ENCODE data around the gene ZNF836.
A peak's percentile ranks its signal among the peaks of the same experiment; 100 is the strongest.
"Not testable (repeated sequence)": the region's sequence is repeated elsewhere in the genome, so short reads cannot be mapped to it uniquely, and the experiment has no call there.

ZNF836 gene

GRCh38 chr19:52171321-52172169 lies at the start of gene ZNF836:
Gene ZNF836, minus strand, starts transcription at chr19:52171621. Its CDS starts 3,549 bp downstream, at chr19:52168072.
- DNase-seq = peak; percentile 66 to 73

DNA sequence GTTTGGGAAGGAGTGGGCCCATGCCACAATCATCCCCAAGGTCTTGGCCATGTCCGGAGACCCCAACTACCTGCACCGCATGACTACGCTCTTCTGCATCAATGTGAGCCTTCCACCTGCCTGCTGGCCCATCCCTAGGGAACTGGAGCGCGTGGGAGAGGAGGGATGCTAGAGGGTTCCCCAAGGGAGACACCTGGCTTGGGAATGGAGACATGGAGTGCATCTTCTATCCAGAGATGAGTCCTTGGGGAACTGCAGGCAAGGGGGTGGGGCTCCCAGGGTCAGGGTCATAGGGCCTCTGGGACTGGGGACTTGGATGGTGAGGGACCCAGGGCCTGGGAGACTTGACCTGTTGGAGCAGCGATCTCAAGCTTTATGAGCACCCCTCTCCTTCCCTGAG lies 49.6 kb upstream of the ZNF836 start:
- DNase-seq = no peak

- no peak for DNase-seq
Measured at GRCh38 chr19:52219611-52220010, 48.2 kb upstream of the ZNF836 start.

DNA sequence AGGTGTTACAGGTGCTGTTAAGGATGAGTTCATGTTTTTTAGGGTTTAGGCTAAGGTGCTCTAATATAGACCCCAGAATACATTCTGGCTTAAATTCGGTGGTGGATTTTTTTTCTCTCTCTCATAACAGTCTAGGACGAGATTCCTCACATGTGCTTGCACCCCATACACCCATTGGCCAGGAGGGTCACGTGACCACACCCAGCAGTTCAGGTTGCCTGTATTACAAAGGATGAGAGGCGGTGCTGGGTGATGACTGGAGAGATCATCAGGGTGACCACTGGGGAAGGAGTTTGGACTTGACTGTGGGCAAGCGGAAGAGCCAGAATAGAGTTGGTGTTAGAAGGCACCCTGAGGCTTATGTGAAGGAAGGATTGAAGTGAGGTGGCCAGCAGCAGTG lies 46.2 kb upstream of the ZNF836 start:
- no peak for DNase-seq

GRCh38 chr19:52216401-52216800 lies 45.0 kb upstream of the ZNF836 start:
- no peak for DNase-seq

DNA sequence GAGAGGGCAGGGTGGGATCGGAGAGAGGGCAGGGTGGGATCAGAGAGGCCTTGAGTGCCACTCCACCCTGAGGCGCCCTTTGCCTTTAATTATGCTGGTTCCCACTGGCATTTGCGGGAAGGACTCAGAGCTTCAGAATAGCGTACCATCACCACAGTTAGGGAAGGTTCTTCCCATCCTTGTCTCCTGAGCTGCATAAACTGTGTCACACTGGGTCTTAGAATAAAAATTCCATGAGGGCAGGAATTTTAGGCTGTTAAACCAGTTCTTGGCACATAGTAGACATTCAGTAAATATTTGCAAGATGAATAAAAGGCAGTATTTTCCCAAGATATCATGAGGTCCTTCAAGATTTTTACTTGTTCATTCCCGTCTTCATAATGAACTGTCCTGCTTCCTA lies 42.8 kb upstream of the ZNF836 start:
- no peak for DNase-seq

- DNase-seq = no peak
Measured at GRCh38 chr19:52212572-52213255, 41.3 kb upstream of the ZNF836 start.

DNA sequence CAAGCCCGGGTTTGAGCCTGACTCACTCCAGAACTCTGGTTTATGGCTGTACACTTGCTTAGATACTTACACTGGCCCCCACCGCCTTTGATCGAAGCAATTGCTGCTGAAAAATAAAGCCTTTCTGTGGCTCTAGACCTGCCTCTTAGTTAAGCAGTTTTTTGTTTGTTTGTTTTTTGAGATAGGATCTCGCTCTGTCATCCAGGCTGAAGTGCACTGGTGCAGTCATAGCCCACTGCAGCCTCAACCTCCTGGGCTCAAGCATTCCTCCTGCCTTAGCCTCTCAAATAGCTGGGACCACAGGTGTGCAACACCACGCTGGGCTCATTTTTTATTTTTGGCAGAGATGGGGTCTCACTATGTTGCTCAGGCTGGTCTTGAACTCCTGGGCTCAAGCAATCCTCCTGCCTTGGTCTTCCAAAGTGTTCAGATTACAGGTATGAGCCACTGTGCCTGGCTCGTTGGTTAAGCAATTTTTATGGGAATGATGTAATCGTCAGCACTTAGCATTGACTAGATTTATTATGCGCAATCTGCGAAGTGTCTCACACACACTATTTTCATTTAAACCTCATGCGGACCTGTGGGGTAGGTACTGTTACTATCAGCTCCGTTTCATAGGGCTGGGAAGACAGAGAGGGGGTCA lies 40.6 kb upstream of the ZNF836 start:
- no peak for DNase-seq

DNA sequence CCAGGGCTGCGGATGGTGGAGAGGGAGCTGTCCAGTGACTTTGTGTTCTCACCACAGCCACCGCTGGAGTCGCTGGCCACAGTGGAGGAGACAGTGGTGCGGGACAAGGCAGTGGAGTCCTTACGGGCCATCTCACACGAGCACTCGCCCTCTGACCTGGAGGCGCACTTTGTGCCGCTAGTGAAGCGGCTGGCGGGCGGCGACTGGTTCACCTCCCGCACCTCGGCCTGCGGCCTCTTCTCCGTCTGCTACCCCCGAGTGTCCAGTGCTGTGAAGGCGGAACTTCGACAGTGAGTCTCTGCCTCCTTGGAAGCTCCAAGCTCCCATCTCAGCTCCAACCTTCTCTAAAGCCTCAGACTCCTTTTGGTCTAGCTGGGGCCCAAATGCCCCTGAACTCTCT lies 39.8 kb upstream of the ZNF836 start:
- DNase-seq = no peak

DNA sequence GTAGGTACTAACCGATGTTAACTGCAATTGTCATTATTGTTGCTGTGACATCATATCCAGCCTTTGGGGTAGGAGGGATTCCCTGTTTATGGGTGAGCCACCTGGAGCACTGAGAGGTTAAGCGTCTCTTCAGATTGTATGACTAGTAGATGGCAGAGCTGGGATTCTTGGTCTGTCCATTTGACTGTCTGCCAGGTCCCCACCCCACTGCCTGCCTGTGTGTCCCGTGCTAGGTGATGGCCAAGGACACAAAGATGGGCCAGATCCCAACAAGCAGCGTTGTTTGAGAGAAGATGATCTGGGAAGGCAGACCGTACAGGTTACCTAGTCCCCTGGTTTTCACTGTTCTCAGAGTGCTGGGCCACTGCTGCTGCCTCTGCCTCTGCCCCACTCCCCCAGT lies 35.1 kb upstream of the ZNF836 start:
- DNase-seq = no peak

- not testable (repeated sequence) for DNase-seq
Measured at GRCh38 chr19:52200755-52201391, 29.5 kb upstream of the ZNF836 start.

DNA sequence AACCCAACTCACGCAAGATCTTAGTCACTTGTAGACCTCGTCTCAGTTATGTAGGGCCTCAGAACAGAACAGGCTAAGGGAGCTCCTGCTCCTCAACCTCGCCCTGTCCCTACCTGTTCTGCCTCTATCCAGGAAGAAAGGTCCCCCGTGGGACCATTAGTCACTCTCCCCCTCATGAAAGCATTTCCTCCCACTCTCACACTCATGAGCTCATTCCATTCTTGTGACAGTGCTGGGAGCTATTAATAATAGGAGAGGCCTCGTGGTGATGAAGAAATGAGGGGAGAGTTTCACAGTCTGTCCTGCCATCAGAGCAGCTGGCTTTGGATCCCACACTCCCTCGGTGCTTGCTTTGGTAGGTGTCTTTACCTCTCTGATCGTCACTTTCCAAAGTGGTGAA lies 28.6 kb upstream of the ZNF836 start:
- no peak for DNase-seq

GRCh38 chr19:52198678-52199077 lies 27.3 kb upstream of the ZNF836 start:
- DNase-seq = no peak

- DNase-seq = no peak
Measured at GRCh38 chr19:52197964-52198363, 26.5 kb upstream of the ZNF836 start.

DNA sequence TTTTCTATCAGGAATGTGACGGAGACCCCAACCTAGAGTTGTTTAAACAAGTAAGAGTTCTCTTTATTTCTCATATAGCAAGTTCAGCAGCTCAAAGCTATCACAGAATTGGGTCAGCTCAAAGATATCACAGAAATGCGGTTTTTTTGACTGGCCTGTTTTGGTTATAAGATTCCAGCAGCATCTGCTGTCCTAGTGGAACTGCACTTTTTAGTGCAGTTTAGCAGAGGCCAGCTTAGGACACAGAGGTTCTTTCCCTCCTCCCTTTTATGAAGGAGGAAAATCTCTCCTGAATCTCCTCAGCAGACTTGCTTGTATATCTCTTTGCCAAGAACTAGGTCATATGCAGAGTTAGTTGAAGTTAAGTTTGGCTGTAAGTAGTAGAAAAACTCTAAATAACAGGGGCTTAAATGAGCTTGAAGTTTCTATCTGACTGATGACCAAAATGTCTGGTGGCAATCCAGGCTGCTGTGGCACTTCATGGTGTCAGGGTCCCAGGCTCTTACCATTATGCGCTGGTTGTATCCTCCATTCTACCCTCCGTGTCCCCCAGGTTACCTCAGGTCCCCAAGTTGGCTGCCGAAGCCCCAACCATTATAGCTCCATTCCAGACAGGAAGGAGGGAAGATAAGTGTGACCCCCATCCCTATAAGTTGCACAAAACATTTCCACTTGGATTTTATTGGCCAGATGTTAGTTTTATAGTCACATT lies 25.0 kb upstream of the ZNF836 start:
- no peak for DNase-seq

GRCh38 chr19:52191951-52192350 lies 20.5 kb upstream of the ZNF836 start:
- DNase-seq = no peak

DNA sequence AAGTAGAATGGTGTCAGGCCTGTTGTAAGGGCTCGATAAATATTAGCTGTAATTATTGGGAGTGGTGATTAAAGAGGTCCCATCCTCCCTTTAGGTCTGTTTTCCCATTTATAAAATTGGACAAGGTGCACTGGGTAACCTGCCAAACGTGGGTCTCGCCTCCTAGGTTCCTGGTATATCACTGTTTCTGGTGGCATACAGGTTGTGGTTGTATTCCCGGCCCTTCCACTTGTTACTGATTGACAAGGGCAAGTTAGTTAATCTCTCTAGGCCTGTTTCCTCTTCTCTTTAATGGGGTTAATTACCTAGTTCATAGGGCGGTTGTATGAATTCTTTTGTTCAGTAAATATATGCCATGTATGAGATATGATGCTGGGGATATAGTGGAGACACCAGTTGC lies 20.0 kb upstream of the ZNF836 start:
- DNase-seq = no peak

GRCh38 chr19:52190487-52191293 lies 19.3 kb upstream of the ZNF836 start:
- no peak for DNase-seq

DNA sequence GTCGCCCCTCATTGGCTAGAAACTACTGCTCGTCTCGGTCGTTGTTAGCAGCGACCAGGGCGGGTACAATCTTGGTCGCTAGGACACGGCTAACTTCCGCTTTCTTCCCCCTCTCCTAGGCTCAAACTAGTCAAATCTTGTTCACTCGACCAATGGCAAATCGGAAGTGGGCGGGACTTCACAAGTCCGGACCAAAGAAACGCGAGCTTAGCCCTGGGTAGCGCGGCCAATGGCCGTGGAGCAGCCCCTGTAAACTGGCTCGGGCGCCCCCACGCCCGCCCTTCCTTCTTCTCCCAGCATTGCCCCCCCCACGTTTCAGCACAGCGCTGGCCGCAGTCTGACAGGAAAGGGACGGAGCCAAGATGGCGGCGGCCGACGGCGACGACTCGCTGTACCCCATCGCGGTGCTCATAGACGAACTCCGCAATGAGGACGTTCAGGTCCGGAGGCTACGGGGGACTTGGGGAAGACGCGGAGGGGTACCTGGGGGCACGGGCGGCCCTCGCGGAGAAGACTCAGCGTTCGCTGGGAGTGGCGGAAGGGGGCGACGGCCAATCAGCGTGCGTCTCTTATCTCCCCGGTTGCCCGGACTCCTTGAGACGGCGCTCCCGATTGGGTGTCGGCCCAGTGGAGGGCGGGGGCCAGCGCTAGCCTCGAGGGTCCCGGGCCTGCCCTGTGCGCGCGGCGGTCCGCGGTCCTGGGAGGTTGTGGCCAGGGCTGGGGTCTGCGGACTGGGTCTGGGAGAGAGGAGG lies 18.5 kb upstream of the ZNF836 start, which contains the start of gene PPP2R1A:
TSS of gene PPP2R1A (plus strand) at position 318 of the 752 bp plus-strand sequence. CDS start at position 363, 45 bp downstream.
- DNase-seq = peak; percentile 100

DNA sequence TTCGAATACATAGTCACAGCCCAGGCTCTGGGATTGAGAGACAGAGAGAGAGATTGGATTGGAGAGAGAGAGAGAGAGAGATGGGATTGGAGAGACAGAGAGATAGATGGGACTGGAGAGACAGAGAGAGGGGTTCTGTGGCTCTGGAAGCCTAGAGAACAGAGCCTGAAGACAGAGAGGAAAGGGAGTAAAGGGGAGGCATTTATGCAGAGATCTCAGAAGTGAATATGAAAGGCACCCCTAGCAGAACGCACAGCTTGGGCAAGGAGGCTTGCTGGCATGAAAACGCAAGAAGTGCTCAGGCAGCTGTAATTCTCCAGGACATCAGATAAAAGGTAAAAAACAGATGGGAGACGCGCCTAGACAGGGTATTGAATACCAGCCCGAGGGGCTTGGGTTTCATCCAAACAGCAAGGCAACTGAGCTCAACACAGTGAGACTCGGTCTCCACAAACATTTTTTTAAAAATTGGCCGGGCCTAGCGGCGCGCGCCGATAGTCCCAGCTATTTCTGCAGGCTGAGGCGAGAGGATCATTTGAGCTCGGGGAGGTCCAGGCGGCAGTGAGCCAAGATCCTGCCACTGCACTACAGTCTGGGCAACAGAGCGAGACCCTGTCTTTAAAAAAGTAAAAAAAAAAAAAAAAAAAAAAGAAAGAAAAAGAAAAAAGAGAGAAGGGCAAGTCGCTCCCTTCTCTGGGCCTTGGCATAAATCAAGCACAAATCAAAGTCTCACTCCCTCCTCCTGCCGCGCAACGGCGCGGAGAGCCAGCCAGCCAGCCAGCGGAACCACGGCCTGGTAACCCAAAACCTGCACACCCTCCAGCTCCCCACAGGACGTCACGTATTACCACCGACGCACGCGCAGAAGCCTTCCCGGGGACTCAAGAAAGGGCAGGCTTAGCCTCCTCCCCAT lies 17.7 kb upstream of the ZNF836 start:
- no peak for DNase-seq

Measured in NCI-H1930 (cell line).